NB4 (cell line): ENCODE data around the gene RDH11.

Experiments used
- DNase-seq: peaks from one replicate; pipeline ENCODE4 v3.0.0; 2010; ENCODE audit warnings: low read depth
- H3K4me3 ChIP-seq: one replicate; pipeline ENCODE4 v1.5.1; 2011; ENCODE audit warnings: mild to moderate bottlenecking, low read depth, low read length, moderate library complexity
- MAX ChIP-seq: IDR thresholded peaks from 2 replicates; pipeline ENCODE4 v1.6.1; 2011; ENCODE audit warnings: low read depth, low read length
- MYC ChIP-seq: IDR thresholded peaks from 2 replicates; pipeline ENCODE4 v1.6.1; 2011; ENCODE audit warnings: low read depth, low read length
- POLR2A ChIP-seq: IDR thresholded peaks from 2 replicates; pipeline ENCODE4 v1.6.1; 2011; ENCODE audit warnings: mild to moderate bottlenecking; ENCODE audit not compliant: insufficient read length; ENCODE audit errors: extremely low read depth
- TF ChIP-seq, protein P1 (sequence below): IDR thresholded peaks from one replicate; pipeline ENCODE4 v1.5.1; 2012; ENCODE audit warnings: low read depth, low read length

Gene RDH11

DNA sequence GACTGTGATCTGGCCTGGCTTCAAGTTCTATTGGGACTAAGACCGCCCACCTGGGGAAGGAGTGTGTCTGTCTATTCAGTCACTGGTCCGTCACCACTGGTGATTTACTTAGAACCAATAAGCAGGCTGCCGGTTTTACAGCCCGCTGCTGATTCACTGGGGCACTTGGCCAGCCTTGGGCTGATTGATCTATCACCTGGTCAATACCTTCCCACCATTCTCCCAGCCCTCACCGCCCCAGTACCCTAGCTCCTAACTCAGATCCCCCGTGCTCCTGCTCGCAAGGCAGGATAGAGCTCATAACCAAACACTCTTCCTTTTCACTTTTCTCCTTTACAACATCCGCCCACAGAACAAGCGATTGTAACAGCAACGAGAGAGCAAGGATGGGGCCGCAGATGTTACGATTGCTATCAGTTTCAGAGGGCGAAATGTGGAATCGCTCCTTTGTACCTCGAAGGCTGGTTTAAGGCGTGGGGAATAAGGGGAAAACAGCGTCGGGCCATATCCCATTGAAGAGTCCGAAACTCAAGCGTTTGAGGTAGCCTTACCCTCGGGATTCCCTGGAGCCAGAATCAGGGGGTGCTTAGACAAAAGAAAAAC is 672 bp downstream of the RDH11 start:
- peak; percentile 49 for TF ChIP-seq POLR2A
- no peak for TF ChIP-seq MYC
- TF ChIP-seq, protein P1, sequence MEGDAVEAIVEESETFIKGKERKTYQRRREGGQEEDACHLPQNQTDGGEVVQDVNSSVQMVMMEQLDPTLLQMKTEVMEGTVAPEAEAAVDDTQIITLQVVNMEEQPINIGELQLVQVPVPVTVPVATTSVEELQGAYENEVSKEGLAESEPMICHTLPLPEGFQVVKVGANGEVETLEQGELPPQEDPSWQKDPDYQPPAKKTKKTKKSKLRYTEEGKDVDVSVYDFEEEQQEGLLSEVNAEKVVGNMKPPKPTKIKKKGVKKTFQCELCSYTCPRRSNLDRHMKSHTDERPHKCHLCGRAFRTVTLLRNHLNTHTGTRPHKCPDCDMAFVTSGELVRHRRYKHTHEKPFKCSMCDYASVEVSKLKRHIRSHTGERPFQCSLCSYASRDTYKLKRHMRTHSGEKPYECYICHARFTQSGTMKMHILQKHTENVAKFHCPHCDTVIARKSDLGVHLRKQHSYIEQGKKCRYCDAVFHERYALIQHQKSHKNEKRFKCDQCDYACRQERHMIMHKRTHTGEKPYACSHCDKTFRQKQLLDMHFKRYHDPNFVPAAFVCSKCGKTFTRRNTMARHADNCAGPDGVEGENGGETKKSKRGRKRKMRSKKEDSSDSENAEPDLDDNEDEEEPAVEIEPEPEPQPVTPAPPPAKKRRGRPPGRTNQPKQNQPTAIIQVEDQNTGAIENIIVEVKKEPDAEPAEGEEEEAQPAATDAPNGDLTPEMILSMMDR = no peak
- peak; percentile 34; the same call in 1 of the 2 replicates for TF ChIP-seq MAX
- H3K4me3 ChIP-seq = peak overlapping the region; percentile 96
- peak; percentile 85 for DNase-seq

DNA sequence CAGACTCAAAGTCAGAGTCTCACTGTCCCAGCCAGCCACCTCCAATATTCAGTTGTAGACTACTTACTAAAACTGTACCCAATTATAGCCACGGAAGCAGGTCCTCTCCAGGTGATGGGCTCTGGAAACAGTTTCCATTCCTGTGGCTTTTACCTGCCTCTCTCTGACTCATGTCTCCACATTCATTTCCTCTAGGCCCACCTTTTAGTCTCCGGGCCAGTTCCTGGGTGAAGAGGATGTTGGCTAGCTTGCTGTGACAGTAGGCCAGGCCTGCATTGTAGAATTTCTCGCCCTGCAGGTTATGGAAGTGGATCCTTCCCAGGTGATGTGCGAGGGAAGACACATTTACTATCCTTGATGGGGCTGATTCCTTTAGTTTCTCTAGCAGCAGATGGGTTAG is 5.6 kb downstream of the RDH11 start:
- no peak overlapping the region for H3K4me3 ChIP-seq
- TF ChIP-seq POLR2A (no peak), MYC (no peak), MAX (no peak)
- TF ChIP-seq, protein P1 = no peak
- no peak for DNase-seq

- no peak overlapping the region for H3K4me3 ChIP-seq
- DNase-seq = no peak
- TF ChIP-seq, protein P1 = no peak
- TF ChIP-seq MAX (no peak), MYC (no peak), POLR2A (no peak)
Observed at GRCh38 chr14:67683842-67684241, 11.7 kb downstream of the RDH11 start.

- H3K4me3 ChIP-seq = no peak overlapping the region
- no peak for TF ChIP-seq POLR2A
- no peak for TF ChIP-seq MAX
- no peak for TF ChIP-seq MYC
- TF ChIP-seq, protein P1 = no peak
- DNase-seq = peak; percentile 81
Observed at GRCh38 chr14:67680941-67681340, 14.6 kb downstream of the RDH11 start.

DNA sequence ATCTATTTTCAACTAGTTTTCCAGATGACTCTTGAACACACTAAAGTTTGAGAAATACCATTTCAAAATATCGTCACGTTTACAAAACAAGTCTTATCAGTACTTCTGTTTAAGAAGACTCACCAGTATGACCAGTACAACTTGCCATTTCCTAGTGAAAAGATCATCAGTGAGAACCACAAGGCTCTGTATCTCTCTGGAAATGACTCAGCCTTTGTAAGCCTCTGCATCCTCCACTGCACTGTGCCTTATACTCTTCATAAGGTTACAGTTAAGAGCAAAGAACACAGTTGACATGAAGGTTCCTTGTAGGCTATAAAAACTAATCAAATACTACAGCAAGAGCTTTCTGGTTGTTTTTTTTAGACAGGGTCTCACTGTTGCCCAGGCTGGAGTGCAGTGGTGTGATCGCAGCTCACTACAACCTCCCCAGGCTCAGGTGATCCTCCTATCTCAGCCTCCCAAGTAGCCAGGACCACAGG is 15.4 kb downstream of the RDH11 start:
- TF ChIP-seq, protein P1 = no peak
- TF ChIP-seq MAX (no peak), MYC (no peak), POLR2A (no peak)
- DNase-seq = peak; percentile 71
- H3K4me3 ChIP-seq = no peak overlapping the region
